Measurements from ENCODE around the gene MRO.
"Not testable (repeated sequence)": the region's sequence is repeated elsewhere in the genome, so short reads cannot be mapped to it uniquely, and the experiment has no call there.

MRO gene

GRCh38 chr18:50791599-50792438 lies 28.0 kb downstream of the MRO start:
- Mint-ChIP-seq H3K4me3 (no peak overlapping the region), H3K27ac (no peak overlapping the region), H3K27me3 (peaks cover 13% of the 10 kb centered on the region), H3K36me3 (no peaks in the 10 kb centered on the region), H3K4me1 (ENCODE audit: low read depth) (no peaks in the 10 kb centered on the region), H3K9me3 (ENCODE audit: low read depth) (no peaks in the 10 kb centered on the region)

DNA sequence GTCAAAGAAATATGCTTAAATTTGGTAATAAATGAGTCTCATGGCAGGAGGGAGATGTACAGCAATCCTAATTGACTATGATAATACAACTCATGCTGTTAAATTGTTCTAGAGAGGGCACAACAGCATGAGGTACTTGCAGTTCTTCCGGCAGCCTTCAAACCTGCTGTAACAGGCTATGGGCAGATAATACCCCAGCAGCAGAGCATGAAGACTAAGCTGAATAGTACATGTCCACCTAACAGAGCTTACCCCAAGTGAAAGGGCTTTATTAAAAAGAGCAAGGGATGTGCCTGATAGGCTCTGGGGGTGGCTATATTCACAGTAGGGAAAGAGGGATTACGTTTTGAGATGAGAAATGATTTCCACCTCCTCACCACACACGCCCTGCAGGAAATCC lies 28.9 kb downstream of the MRO start:
- H3K27ac Mint-ChIP-seq = no peak overlapping the region
- peaks cover 9% of the 10 kb centered on the region for H3K27me3 Mint-ChIP-seq
- H3K4me3 Mint-ChIP-seq = no peak overlapping the region
- no peaks in the 10 kb centered on the region for H3K4me1 Mint-ChIP-seq (ENCODE audit: low read depth)
- no peaks in the 10 kb centered on the region for H3K9me3 Mint-ChIP-seq (ENCODE audit: low read depth)
- no peaks in the 10 kb centered on the region for H3K36me3 Mint-ChIP-seq

DNA sequence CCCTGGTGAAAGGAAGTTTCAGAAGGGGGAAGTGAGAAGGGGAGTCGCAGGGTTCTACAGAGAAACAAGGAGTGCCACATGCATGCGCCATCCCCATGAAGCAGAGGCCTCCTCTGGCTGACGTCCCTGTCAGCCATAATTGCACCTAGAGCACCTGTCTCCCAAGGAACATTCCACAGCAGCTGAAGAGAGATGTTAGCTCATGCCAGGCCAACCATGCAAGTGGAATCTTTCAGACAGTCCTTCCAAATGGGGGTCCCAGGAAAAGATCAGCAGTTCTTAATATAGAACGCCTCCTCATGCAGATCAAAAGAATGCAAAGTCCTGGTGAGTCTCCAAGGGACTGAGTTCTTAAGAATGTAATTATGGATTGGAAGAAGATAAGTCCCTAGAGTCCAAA lies 29.6 kb downstream of the MRO start:
- H3K27ac Mint-ChIP-seq = no peak overlapping the region
- H3K36me3 Mint-ChIP-seq = no peaks in the 10 kb centered on the region

DNA sequence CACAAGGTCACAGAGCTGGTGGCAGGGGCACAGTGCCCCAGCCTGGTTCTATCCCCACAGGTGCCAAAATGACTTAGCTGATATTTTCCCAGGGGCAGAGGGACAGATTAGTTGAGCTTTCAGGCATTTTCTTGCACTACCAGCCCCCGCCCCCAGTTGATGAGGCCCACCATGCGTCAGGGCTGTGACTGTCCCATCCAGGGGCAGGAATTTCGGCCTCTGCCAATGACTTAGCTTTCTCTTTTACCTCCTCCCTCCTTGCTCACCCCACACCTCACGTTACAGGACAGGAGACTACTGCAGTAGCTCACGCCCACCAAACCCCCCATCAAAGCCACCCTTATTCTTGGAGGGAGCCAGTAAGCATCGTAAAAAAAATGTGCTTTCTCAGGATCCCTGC lies 31.5 kb downstream of the MRO start:
- Mint-ChIP-seq H3K36me3 (no peaks in the 10 kb centered on the region), H3K27me3 (peaks cover 3% of the 10 kb centered on the region), H3K9me3 (ENCODE audit: low read depth) (no peaks in the 10 kb centered on the region), H3K27ac (no peak overlapping the region), H3K4me1 (ENCODE audit: low read depth) (no peaks in the 10 kb centered on the region), H3K4me3 (no peak overlapping the region)

More for the DNA sequence above, 29.6 kb downstream of the MRO start:
- no peaks in the 10 kb centered on the region for H3K4me1 Mint-ChIP-seq (ENCODE audit: low read depth)
- H3K27me3 Mint-ChIP-seq = peaks cover 9% of the 10 kb centered on the region
- H3K9me3 Mint-ChIP-seq (ENCODE audit: low read depth) = no peaks in the 10 kb centered on the region
- H3K4me3 Mint-ChIP-seq = no peak overlapping the region

DNA sequence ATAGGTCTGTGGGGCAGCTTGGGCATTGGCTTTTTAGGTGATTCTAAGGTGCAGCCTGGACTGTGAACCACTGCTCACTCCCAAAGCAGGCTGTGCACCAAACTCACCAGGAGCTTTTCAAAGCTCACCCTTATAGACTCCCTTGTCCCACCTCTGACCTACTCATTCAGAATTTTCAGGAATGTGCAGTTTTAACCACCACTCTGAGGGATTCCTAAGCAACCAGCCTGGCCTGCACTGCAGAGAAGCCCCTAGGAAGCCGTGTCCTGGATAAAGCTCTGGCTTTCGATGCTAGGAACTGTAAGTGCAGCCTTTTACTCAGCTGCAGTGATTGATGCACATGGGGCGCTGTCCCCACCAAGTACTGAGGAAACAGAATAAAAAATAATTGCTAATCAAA lies 33.0 kb downstream of the MRO start:
- H3K36me3 Mint-ChIP-seq = no peaks in the 10 kb centered on the region
- no peaks in the 10 kb centered on the region for H3K4me1 Mint-ChIP-seq (ENCODE audit: low read depth)
- H3K27ac Mint-ChIP-seq = no peak overlapping the region
- peaks cover 3% of the 10 kb centered on the region for H3K27me3 Mint-ChIP-seq
- no peaks in the 10 kb centered on the region for H3K9me3 Mint-ChIP-seq (ENCODE audit: low read depth)
- no peak overlapping the region for H3K4me3 Mint-ChIP-seq

DNA sequence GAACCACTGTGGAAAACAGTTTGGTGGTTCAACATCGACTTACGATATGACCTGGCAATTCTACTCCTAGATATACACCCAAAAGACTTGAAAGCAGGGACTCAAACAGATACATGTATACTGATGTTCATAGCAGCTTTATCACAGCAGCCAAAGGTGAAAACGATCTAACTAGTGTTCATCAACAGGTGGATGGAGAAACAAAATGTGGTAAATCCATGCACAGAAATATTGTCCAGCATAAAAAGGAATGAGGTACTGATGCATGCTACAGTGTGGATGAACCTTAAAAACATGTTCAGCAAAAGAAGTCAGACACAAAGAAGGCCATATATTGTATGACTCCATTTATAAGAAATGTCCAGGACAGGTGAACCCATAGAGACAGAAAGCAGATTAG lies 36.3 kb downstream of the MRO start:
- peaks cover 9% of the 10 kb centered on the region for H3K27me3 Mint-ChIP-seq
- no peak overlapping the region for H3K27ac Mint-ChIP-seq
- H3K9me3 Mint-ChIP-seq (ENCODE audit: low read depth) = no peaks in the 10 kb centered on the region
- no peak overlapping the region for H3K4me3 Mint-ChIP-seq
- no peaks in the 10 kb centered on the region for H3K4me1 Mint-ChIP-seq (ENCODE audit: low read depth)
- no peaks in the 10 kb centered on the region for H3K36me3 Mint-ChIP-seq

DNA sequence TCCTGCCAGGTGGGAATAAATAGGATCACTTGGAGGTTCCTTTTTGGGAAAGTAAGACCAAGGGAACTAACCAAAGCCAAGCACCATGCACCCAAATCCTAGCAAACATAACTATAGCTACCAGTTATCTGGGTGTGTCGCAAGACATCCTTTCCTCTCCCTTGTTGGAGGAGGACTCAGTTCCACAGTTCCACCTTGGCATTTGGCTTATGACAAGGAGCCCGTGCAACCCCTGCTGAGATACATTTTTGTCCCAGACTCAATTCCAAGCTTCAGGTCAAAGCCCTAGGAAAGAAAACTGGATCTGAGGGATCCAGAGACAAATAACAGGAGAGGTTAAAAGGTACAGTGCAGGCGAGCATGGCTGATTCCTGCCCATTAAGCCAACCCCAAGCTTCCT lies 40.8 kb downstream of the MRO start:
- H3K36me3 Mint-ChIP-seq; H3K27ac Mint-ChIP-seq; H3K9me3 Mint-ChIP-seq (ENCODE audit: low read depth); H3K4me3 Mint-ChIP-seq; H3K4me1 Mint-ChIP-seq (ENCODE audit: low read depth): not testable (repeated sequence)
- H3K27me3 Mint-ChIP-seq = peaks cover 13% of the 10 kb centered on the region

DNA sequence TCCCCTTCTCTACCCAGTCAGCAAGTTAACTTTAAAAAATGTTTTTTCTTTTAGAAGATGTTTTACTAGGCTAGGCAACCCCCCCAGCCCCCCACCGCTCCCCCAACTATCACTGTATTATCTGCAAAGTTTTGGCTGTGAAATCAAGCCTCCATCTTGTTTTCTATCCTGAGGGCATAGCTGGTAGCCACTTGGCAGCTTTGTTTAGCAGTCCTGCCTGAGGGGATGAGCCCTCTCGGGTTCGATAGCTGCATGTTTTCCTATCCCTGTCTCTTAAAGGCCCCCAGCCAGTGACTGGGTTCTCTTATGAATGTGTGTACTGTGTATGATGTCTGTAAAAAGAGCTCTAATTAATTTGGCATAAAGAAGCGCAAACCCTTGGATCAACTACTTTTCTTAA lies 43.4 kb downstream of the MRO start:
- Mint-ChIP-seq H3K9me3 (ENCODE audit: low read depth) (no peaks in the 10 kb centered on the region), H3K4me3 (no peak overlapping the region), H3K27ac (no peak overlapping the region), H3K27me3 (peaks cover 13% of the 10 kb centered on the region), H3K4me1 (ENCODE audit: low read depth) (no peaks in the 10 kb centered on the region), H3K36me3 (no peaks in the 10 kb centered on the region)

GRCh38 chr18:50775726-50776125 lies 44.1 kb downstream of the MRO start:
- H3K4me1 Mint-ChIP-seq (ENCODE audit: low read depth) = no peaks in the 10 kb centered on the region
- no peak overlapping the region for H3K4me3 Mint-ChIP-seq
- no peaks in the 10 kb centered on the region for H3K9me3 Mint-ChIP-seq (ENCODE audit: low read depth)
- H3K27ac Mint-ChIP-seq = no peak overlapping the region
- H3K27me3 Mint-ChIP-seq = peaks cover 13% of the 10 kb centered on the region
- H3K36me3 Mint-ChIP-seq = no peaks in the 10 kb centered on the region

DNA sequence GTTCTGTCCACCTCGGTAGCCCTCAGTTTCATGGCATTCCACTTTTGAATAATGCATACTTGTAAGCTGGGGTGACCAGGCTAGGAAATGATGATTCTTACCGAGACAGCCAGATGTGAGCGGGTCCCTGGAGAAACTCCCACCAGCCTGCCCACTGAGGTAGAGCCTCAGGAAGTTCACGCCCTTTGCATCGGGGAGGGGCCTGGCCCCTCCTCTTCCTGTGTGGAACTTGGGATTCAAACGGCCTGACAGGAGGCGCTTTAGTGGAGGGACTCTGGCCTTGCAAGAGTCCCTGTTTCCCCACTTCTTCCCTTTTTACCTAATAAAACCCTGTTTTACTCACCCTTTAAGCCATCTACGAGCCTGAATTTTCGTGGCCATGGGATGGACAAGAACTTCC lies 44.6 kb downstream of the MRO start:
- H3K4me3 Mint-ChIP-seq = no peak overlapping the region
- no peak overlapping the region for H3K27ac Mint-ChIP-seq
- H3K36me3 Mint-ChIP-seq = no peaks in the 10 kb centered on the region
- H3K27me3 Mint-ChIP-seq = peaks cover 10% of the 10 kb centered on the region
- H3K4me1 Mint-ChIP-seq (ENCODE audit: low read depth) = no peaks in the 10 kb centered on the region
- H3K9me3 Mint-ChIP-seq (ENCODE audit: low read depth) = peaks cover 2% of the 10 kb centered on the region

DNA sequence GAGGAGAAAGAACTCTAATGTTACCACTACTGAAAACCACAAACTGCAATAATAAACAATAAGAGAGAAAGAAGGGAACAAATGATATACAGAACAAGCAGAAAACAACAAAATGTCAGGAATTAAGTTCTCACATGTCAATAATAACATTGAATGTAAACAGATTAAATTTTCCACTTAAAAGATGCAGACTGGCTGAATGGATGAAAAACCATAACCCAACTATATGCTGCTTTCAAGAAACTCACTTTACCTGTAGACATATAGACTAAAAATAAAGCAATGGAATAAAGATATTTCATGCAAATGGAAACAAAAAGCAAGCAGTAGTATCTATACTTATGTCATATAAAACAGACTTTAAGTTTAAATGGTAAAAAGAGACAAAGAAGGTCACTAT lies 50.4 kb downstream of the MRO start:
- no peaks in the 10 kb centered on the region for H3K4me1 Mint-ChIP-seq (ENCODE audit: low read depth)
- H3K4me3 Mint-ChIP-seq = no peak overlapping the region
- H3K27ac Mint-ChIP-seq = no peak overlapping the region
- H3K36me3 Mint-ChIP-seq = peaks cover 8% of the 10 kb centered on the region
- peaks cover 29% of the 10 kb centered on the region for H3K9me3 Mint-ChIP-seq (ENCODE audit: low read depth)
- peaks cover 16% of the 10 kb centered on the region for H3K27me3 Mint-ChIP-seq

GRCh38 chr18:50757358-50757757 lies 62.5 kb downstream of the MRO start:
- H3K36me3 Mint-ChIP-seq = no peaks in the 10 kb centered on the region
- H3K27me3 Mint-ChIP-seq = peaks cover 8% of the 10 kb centered on the region
- H3K9me3 Mint-ChIP-seq (ENCODE audit: low read depth) = no peaks in the 10 kb centered on the region

GRCh38 chr18:50754297-50754696 lies 65.5 kb downstream of the MRO start:
- no peak overlapping the region for H3K4me3 Mint-ChIP-seq
- H3K9me3 Mint-ChIP-seq (ENCODE audit: low read depth) = no peaks in the 10 kb centered on the region
- H3K4me1 Mint-ChIP-seq (ENCODE audit: low read depth) = no peaks in the 10 kb centered on the region
- no peak overlapping the region for H3K27ac Mint-ChIP-seq
- H3K36me3 Mint-ChIP-seq = no peaks in the 10 kb centered on the region
- peaks cover 21% of the 10 kb centered on the region for H3K27me3 Mint-ChIP-seq

More at GRCh38 chr18:50757358-50757757, 62.5 kb downstream of the MRO start:
- no peaks in the 10 kb centered on the region for H3K4me1 Mint-ChIP-seq (ENCODE audit: low read depth)
- no peak overlapping the region for H3K27ac Mint-ChIP-seq
- no peak overlapping the region for H3K4me3 Mint-ChIP-seq

DNA sequence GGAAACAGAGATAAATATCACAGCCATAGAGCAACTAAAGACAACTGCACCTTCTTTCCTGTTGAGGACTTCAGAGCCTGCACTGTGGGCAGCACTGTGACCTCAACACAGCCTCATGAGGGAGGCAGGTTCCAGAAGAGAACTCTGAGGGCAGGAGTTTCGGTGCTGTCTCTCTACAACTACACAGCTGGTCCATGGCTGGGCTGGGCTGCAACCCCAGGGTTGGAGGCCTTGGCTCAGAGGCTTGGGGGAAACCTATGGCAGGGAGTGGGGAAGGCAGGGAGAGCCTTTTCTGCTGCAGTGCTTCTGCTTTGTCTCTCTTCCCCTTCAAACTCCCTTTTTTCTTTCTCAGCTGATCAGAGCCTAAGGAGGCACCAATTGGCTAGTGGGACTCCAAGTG lies 66.5 kb downstream of the MRO start:
- H3K27ac Mint-ChIP-seq = no peak overlapping the region
- H3K9me3 Mint-ChIP-seq (ENCODE audit: low read depth) = no peaks in the 10 kb centered on the region
- peaks cover 20% of the 10 kb centered on the region for H3K27me3 Mint-ChIP-seq
- H3K4me3 Mint-ChIP-seq = no peak overlapping the region
- H3K36me3 Mint-ChIP-seq = no peaks in the 10 kb centered on the region
- no peaks in the 10 kb centered on the region for H3K4me1 Mint-ChIP-seq (ENCODE audit: low read depth)

DNA sequence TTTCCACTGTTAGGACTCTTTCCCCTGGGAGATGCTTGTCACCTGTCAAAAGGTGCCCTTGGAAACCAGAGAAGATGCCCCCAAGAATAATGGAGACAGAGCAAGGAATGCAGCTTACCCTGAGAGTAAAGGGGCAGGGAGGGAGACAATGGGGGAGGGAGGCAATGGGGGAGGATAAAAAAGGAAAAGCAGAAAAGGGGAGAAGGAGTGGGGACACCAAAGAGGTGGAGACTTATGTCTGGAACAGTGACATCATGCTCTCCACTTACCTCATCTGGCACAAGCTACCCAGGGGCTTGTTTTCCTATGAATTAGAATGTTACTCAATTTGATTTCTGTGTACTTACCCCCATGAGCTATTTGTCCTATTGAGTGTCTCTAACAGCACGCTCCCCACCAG lies 67.9 kb downstream of the MRO start:
- no peaks in the 10 kb centered on the region for H3K9me3 Mint-ChIP-seq (ENCODE audit: low read depth)
- H3K4me3 Mint-ChIP-seq = no peak overlapping the region
- no peak overlapping the region for H3K27ac Mint-ChIP-seq
- H3K27me3 Mint-ChIP-seq = peaks cover 18% of the 10 kb centered on the region
- H3K36me3 Mint-ChIP-seq = no peaks in the 10 kb centered on the region
- H3K4me1 Mint-ChIP-seq (ENCODE audit: low read depth) = no peaks in the 10 kb centered on the region

DNA sequence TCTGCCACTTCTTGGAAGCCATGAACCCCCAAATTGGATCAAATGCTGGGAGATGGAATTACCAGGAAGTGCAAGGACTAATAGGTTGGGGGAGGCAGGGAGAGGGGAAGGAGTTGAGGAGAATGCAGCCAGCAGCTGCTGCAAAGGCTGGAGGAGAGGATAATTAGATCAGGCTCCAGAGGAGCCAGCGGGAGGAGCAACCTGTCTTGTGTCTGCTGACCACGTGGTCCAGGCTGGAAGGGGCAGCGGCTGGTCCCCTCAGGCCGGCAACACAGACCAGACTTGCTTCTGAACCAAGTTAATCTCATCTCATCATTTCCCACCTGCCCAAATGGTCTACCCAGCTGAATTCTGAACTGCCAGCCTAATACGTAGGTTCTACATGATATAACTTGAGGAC lies 68.3 kb downstream of the MRO start:
- H3K9me3 Mint-ChIP-seq (ENCODE audit: low read depth) = no peaks in the 10 kb centered on the region
- H3K4me1 Mint-ChIP-seq (ENCODE audit: low read depth) = no peaks in the 10 kb centered on the region

More for the DNA sequence above, 68.3 kb downstream of the MRO start:
- peaks cover 18% of the 10 kb centered on the region for H3K27me3 Mint-ChIP-seq
- H3K27ac Mint-ChIP-seq = no peak overlapping the region
- H3K36me3 Mint-ChIP-seq = no peaks in the 10 kb centered on the region
- no peak overlapping the region for H3K4me3 Mint-ChIP-seq
